HFFc6 (cell line): Measurements from ENCODE around the gene MLLT3. TPM values are rescaled to one million over a fixed set of nuclear protein-coding genes. Genes with fewer than 3 reads are reported as not detected.
A peak's percentile ranks its signal among the peaks of the same experiment; 100 is the strongest.

Experiments
- DNase-seq: peaks from one replicate; pipeline ENCODE4 v3.0.0-alpha.2; 2018
- H3K27ac Mint-ChIP-seq: 2 replicates; pipeline ENCODE4 v1.8.0; 2020; ENCODE audit warnings: mild to moderate bottlenecking, mixed read lengths
- H3K27me3 Mint-ChIP-seq: 2 replicates; pipeline ENCODE4 v1.8.0; 2021; ENCODE audit warnings: mild to moderate bottlenecking, moderate library complexity, mixed read lengths; ENCODE audit not compliant: insufficient read depth
- H3K36me3 Mint-ChIP-seq: 2 replicates; pipeline ENCODE4 v1.8.0; 2021; ENCODE audit warnings: low read depth, mixed read lengths
- H3K4me1 Mint-ChIP-seq: 2 replicates; pipeline ENCODE4 v1.8.0; 2020; ENCODE audit warnings: low read depth, mixed read lengths
- H3K4me3 Mint-ChIP-seq: 2 replicates; pipeline ENCODE4 v1.8.0; 2020; ENCODE audit warnings: mild to moderate bottlenecking, moderate library complexity, mixed read lengths
- H3K9me3 Mint-ChIP-seq: 2 replicates; pipeline ENCODE4 v1.8.0; 2020; ENCODE audit warnings: mild to moderate bottlenecking, mixed read lengths
- CTCF ChIP-seq: fragments of 200-600 bp; sonication (generic); IDR thresholded peaks from 2 replicates; pipeline ENCODE4 v1.5.0; 2021; ENCODE audit warnings: antibody characterized with exemption, mild to moderate bottlenecking
- total RNA-seq, 6 experiments: library from RNA; stranded (reverse); fragmentation: NEBNext Ultra II Directional; extraction: Animal tissue kit (Norgen Biotek cat#: 25700); gene quantifications; 2 replicates in 1 of 6; 3 replicates in 5 of 6; pipeline ENCODE4 v1.2.3, GENCODE V29; 2021

The MLLT3 gene
- total RNA-seq, 6 experiments from 2014 or later: 23.1 to 27.5 (median 24.7) TPM

- H3K4me3 Mint-ChIP-seq: no peak overlapping the region
- TF ChIP-seq CTCF: no peak
- H3K4me1 Mint-ChIP-seq: peaks cover 24% of the 10 kb centered on the region
- H3K9me3 Mint-ChIP-seq: no peaks in the 10 kb centered on the region
- no peaks in the 10 kb centered on the region for H3K36me3 Mint-ChIP-seq
- DNase-seq: no peak
- peak overlapping the region; percentile 48; the same call in 1 of the 2 replicates for H3K27ac Mint-ChIP-seq
- no peaks in the 10 kb centered on the region for H3K27me3 Mint-ChIP-seq
Measured at GRCh38 chr9:20630241-20630943, 8.1 kb upstream of the MLLT3 start.

DNA sequence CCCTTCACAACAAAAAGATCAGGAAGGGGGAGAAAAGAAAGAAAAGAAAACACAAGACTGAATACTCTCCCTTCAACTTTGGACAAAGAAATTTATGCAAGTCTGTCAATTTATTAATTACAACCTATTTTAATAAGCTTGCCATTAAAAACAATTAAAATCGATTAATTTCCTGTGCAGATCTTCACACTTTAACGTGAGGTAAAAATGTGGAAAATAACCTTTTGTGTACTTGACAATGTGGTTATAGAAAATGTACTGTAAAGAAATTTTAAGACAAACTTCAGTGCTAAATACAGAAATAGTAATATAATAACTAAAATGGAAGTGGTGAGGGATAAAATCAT is 2.7 kb upstream of the MLLT3 start:
- Mint-ChIP-seq H3K4me3 (peak overlapping the region; percentile 98), H3K36me3 (peaks cover 2% of the 10 kb centered on the region; the same call in 1 of the 2 replicates), H3K9me3 (no peaks in the 10 kb centered on the region), H3K27ac (no peak overlapping the region), H3K27me3 (peaks cover 1% of the 10 kb centered on the region; the same call in 1 of the 2 replicates), H3K4me1 (peaks cover 27% of the 10 kb centered on the region)
- no peak for DNase-seq
- peak; percentile 60 for TF ChIP-seq CTCF

- peaks cover 31% of the 10 kb centered on the region for H3K4me1 Mint-ChIP-seq
- peaks cover 7% of the 10 kb centered on the region; the same call in 1 of the 2 replicates for H3K36me3 Mint-ChIP-seq
- peaks cover 1% of the 10 kb centered on the region; the same call in 1 of the 2 replicates for H3K27me3 Mint-ChIP-seq
- TF ChIP-seq CTCF: peak; percentile 88
- peak overlapping the region; percentile 49 for H3K27ac Mint-ChIP-seq
- peak overlapping the region; percentile 98 for H3K4me3 Mint-ChIP-seq
- DNase-seq: peak; percentile 50
- no peaks in the 10 kb centered on the region for H3K9me3 Mint-ChIP-seq
Measured at GRCh38 chr9:20624201-20625002, 2.1 kb upstream of the MLLT3 start.

DNA sequence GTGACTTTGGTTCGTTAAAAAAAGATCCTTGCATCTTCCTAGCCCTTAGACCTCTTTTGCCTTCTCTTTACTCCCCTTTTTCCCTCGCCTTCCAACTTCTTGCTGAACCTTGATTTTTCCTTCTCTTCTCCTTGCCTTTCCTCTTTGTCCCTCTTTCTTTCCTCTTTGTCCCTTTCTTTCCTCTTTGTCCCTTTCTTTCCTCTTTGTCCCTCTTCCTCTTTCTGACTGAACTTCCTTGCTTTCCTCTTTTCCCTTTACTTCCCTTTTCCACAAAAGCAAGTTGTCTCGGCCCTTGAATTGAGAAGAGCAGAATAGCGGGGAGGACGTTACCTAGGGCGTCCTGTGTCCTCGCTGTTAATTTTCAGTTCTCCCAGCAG is 1.4 kb upstream of the MLLT3 start:
- H3K27ac Mint-ChIP-seq: peak overlapping the region; percentile 49
- no peak for TF ChIP-seq CTCF
- peaks cover 38% of the 10 kb centered on the region for H3K4me1 Mint-ChIP-seq
- H3K36me3 Mint-ChIP-seq: peaks cover 11% of the 10 kb centered on the region; the same call in 1 of the 2 replicates
- peak overlapping the region; percentile 98 for H3K4me3 Mint-ChIP-seq
- peaks cover 1% of the 10 kb centered on the region; the same call in 1 of the 2 replicates for H3K27me3 Mint-ChIP-seq
- DNase-seq: no peak
- no peaks in the 10 kb centered on the region for H3K9me3 Mint-ChIP-seq

DNA sequence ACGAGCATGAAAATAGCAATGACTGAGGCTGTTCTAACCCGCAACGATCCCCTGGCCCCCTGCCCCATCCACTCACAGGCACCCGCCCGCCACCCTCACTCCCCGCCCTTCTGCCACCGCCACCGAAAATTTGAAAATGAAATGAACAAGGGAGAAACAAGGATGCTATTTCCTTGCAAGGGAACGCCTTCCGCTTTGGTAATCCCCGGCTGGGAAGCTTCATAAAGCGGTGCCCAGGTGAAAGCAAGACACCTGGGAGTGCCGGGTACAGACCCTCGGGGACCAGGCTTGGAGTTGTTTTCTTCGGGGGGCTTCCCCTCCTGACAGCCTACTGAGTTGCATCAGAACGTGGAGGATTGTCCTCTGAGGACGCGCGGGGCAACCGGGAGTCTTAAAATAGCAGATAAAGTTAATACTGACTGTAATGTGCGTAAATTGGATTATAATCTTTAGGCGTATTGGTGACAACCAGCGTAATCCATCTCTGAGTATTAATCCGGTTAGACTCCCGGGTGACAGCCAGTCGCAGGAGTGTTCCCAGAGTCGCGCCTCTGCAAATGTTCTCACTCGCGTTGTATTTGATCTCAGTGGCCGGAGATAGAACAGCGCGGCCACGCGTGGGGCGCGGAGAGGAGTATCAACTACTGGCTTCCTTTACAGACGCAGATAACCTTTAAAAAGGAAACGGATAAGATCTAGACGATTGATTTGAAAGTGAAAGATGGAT is 885 bp upstream of the MLLT3 start:
- Mint-ChIP-seq H3K9me3 (no peaks in the 10 kb centered on the region), H3K4me1 (peaks cover 44% of the 10 kb centered on the region), H3K27me3 (peaks cover 1% of the 10 kb centered on the region; the same call in 1 of the 2 replicates), H3K36me3 (peaks cover 13% of the 10 kb centered on the region; the same call in 1 of the 2 replicates), H3K27ac (peak overlapping the region; percentile 49), H3K4me3 (peak overlapping the region; percentile 98)
- no peak for DNase-seq
- TF ChIP-seq CTCF: no peak
